Suppressor macrophage treated with lipopolysaccharide for 4 hours (primary cell): ENCODE results near the gene DHRS7.

ENCODE experiments used
- DNase-seq: peaks from one replicate; pipeline ENCODE4 v3.0.0-alpha.2; 2020

DHRS7 gene

DNA sequence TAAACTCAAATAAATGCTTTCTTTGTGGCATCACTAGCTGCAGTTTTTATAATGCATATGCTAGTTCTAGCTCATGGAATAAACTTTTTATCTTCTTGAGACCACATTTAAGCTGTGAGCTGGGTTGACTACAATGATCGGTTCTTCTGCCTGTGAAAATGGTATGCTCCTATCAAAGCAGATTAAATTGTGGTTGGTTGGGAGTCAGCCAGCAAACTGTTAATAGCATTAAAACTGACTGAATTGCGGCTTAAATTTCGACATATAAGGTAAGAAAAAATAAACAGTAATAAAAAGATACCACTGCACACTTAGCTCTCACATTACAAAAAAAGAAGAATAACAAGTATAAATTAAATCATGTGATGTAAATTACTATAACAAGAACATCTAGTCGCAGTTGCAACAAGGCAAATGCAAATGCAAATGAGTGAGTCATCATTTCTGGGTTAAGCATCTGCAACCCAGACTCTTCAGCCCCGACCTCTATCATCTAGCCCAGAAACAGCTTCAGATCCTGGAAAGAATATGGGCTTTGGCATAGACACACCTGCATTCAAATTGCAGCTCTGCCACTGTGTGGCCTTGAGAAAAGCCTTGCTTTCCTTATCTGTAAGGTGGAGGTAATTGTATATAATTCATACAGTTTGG lies 19.8 kb upstream of the DHRS7 start:
- no peak for DNase-seq

- DNase-seq, result peak; percentile 83
Observed at GRCh38 chr14:60184146-60184904, 19.1 kb upstream of the DHRS7 start.

- no peak for DNase-seq
Observed at GRCh38 chr14:60183741-60184140, 18.5 kb upstream of the DHRS7 start.

- no peak for DNase-seq
Observed at GRCh38 chr14:60183138-60183537, 17.9 kb upstream of the DHRS7 start.

DNA sequence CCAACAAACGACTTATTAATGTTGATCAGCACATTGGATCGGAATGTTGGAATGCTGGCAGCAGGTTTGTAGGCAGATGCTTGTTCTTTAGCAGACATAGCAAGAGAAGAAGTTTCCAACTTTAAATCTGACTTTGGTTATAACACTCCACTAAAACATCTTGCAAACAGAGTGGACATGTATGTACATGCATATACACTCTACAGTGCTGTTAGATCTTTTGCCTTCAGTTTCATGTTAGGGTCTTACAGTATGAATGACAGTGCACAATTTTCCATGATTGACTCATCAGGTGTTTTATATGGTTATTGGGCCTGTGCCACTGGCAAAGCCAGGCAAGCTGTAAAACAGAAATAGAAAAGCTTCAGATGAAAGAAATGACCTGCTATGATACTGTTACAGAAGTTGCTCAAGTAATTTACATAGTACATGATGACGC lies 14.3 kb upstream of the DHRS7 start:
- no peak for DNase-seq

DNA sequence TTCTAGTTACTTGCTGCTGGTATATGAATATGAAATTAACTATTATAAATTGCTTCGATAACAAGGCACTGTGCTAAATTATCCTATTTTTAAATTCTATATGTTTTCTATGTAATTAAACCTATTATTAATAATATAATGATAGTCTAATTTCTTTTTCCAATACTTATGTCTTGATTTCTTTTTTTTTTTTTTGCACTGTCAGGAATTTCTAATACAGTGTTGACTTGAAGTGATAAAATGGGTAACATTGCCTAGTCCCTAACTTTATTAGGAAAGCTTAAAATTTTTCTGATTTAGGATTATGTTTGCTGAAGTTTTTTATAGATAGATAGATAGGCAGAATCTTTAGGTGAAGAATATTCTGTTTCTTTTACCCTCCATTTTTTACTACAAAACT lies 13.6 kb upstream of the DHRS7 start:
- DNase-seq, result no peak

DNA sequence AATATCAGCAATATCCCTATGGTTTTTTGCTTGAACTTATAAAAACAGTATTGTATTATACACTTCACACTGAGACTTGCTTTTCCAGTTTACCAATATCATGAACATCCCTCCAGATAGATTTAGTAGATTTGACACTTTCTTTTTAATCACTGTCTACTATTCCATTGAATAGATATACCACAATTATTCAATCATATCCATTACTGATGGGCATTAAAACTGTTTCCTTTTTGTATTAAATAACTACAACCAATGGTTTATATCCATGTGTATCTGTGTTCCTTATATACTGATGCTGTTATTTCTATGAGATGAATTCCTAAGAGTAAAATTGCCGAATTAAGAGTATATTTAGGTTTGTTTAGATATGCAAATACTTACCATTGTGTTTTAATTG lies 13.0 kb upstream of the DHRS7 start:
- no peak for DNase-seq

- DNase-seq, result no peak
Observed at GRCh38 chr14:60175255-60175902, 10.2 kb upstream of the DHRS7 start.

DNA sequence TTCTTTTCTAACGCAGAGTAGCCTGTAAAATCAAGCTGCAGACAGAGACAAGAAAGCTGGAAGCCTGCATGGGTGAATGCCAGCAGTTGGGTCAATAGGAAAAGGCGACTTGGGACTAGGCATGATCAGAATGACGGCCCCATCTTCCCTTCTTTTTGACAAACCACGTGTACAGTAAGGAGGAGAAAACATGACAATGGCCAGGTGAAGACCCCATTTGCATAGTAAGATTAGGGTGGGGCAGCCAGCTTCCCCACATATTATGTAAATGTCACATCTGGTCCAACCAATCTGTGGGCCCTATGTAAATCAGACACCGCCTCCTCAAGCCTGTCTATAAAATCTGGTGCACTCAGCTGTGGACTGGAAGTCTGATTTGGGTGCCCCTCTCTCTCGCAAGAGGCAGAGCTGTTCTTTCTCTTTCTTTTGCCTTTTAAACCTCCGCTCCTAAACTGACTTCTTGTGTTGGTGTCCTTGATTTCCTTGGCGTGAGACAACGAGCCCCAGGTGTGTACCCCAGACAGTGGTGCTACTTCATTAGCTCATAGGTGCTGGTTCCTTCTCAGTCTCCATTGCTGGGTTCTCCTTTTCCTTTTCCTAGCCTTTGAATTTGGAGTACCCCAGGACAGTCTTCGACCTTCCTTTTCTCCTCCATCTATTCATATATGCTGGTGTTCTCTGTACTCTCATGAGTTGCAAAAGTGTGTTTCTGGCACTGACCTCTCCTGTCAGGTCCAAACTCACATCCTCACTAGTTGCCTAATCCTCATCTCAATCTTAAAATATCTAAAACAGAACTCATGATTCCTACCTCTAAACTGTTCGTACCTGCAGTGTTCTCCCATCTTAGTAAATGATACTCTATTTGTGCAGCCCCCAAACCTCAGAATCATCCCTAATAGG lies 9.4 kb upstream of the DHRS7 start:
- DNase-seq, result no peak

- no peak for DNase-seq
Observed at GRCh38 chr14:60171690-60172089, 6.5 kb upstream of the DHRS7 start.

GRCh38 chr14:60170948-60171347 lies 5.8 kb upstream of the DHRS7 start:
- no peak for DNase-seq

GRCh38 chr14:60169722-60170121 lies 4.5 kb upstream of the DHRS7 start:
- no peak for DNase-seq

- DNase-seq, result no peak
Observed at GRCh38 chr14:60166142-60166541, 944 bp upstream of the DHRS7 start.

- no peak for DNase-seq
Observed at GRCh38 chr14:60165547-60165876, 314 bp upstream of the DHRS7 start.

- DNase-seq, result no peak
Observed at GRCh38 chr14:60164404-60164711, 840 bp downstream of the DHRS7 start.

GRCh38 chr14:60163693-60164092 lies 1.5 kb downstream of the DHRS7 start:
- no peak for DNase-seq

GRCh38 chr14:60161196-60162107 lies 3.7 kb downstream of the DHRS7 start:
- no peak for DNase-seq

- DNase-seq, result no peak
Observed at GRCh38 chr14:60160422-60160821, 4.8 kb downstream of the DHRS7 start.

DNA sequence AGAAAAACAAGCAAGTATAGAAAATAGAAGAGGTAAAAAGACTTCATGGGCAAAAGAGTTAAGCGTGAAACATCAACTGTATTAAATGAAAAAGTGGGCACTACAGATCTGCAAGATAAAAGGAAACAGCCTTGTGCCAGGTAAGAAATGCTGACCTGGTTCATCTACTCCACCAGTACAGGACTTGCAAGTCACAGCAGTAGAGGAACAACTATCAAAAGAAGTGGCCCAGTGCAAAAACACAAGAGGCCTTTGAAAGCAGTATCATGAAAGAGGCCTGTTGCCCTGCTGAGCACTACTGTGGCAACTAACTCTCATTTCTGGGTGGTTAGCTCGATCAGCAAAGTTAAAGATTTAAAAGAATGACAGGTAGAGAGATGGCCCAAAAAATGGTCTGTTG lies 10.5 kb downstream of the DHRS7 start:
- no peak for DNase-seq

GRCh38 chr14:60153991-60154390 lies 11.2 kb downstream of the DHRS7 start:
- DNase-seq, result no peak

- peak; percentile 88 for DNase-seq
Observed at GRCh38 chr14:60151715-60152114, 13.5 kb downstream of the DHRS7 start.

DNA sequence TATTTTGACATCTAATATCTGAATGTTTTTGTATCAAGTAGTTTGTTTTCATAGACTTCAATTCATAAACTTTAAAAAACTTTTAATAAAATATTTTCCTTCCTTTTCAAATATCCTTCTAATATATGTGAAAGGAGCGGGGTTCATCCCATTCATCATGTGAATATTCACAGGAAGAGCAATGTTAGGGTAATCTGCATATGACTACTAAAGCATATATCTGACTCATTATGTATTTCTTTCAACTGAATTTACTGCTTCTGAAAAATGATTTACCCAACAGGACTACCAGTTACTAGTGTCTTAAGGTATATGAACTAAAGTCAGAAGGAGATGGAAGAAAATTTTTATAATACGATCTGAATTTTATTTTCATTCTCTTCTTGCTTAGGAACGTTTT lies 30.5 kb downstream of the DHRS7 start:
- DNase-seq, result no peak
